ENCODE data around the gene RIOX2.

DNA sequence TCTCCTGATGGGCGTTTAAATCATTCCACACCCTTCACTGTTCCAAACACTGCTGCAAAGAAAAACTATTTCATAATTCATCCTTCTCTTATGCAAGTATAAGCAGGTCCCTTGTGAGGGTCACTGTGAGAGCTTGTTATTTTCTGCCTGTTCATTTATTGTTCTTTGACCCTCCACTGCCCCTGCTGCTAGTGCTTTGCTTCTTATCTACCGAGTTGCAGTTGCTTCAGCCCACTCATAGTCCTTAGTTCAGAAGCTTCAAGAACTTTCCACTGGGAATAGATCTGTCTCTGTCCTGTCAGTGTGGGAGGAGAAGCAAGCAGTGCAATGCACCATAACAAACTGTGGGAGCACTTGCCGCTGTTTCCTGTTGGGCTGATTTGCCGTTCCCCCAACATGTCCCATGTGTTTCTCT is 39.8 kb downstream of the RIOX2 start:
- TF ChIP-seq, protein P1, sequence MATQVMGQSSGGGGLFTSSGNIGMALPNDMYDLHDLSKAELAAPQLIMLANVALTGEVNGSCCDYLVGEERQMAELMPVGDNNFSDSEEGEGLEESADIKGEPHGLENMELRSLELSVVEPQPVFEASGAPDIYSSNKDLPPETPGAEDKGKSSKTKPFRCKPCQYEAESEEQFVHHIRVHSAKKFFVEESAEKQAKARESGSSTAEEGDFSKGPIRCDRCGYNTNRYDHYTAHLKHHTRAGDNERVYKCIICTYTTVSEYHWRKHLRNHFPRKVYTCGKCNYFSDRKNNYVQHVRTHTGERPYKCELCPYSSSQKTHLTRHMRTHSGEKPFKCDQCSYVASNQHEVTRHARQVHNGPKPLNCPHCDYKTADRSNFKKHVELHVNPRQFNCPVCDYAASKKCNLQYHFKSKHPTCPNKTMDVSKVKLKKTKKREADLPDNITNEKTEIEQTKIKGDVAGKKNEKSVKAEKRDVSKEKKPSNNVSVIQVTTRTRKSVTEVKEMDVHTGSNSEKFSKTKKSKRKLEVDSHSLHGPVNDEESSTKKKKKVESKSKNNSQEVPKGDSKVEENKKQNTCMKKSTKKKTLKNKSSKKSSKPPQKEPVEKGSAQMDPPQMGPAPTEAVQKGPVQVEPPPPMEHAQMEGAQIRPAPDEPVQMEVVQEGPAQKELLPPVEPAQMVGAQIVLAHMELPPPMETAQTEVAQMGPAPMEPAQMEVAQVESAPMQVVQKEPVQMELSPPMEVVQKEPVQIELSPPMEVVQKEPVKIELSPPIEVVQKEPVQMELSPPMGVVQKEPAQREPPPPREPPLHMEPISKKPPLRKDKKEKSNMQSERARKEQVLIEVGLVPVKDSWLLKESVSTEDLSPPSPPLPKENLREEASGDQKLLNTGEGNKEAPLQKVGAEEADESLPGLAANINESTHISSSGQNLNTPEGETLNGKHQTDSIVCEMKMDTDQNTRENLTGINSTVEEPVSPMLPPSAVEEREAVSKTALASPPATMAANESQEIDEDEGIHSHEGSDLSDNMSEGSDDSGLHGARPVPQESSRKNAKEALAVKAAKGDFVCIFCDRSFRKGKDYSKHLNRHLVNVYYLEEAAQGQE (IDR thresholded peaks at IDR 0.05; ENCODE audit: insufficient read depth in 1 of 2, low read depth in 2 of 2, low read length in 2 of 2), result no peak
- no peak for TF ChIP-seq TAF1 (IDR thresholded peaks at IDR 0.05; ENCODE audit: borderline replicate concordance, insufficient read depth, low read length)
- no peak for TF ChIP-seq SIN3A (IDR thresholded peaks at IDR 0.05; ENCODE audit: borderline replicate concordance, insufficient read depth, low read length)
- no peak for TF ChIP-seq POLR2AphosphoS5 (IDR thresholded peaks at IDR 0.05; ENCODE audit: low read depth, low read length)

Data from PFSK-1 (cell line).